HepG2 (cell line): Measurements from ENCODE around the gene CHTF8. TPM values are rescaled to one million over a fixed set of nuclear protein-coding genes. Genes with fewer than 3 reads are reported as not detected.

Experiments used
- BATF2 ChIP-seq: sonication (generic); formaldehyde crosslinking; IDR thresholded peaks from 2 replicates; pipeline ENCODE4 v1.8.0; 2022; ENCODE audit warnings: mild to moderate bottlenecking, missing genetic modification reagents, moderate library complexity
- CHD2 ChIP-seq: IDR thresholded peaks from 2 replicates; pipeline ENCODE4 v1.6.1; 2011; ENCODE audit warnings: low read depth, low read length, improper control_type of control experiment
- CREB1 ChIP-seq, 2 experiments: fragments of 450-650 bp in 1 of 2; IDR thresholded peaks; 2 replicates each; pipeline ENCODE4 v1.6.1; 2016 to 2017; ENCODE audit warnings: control low read depth in 1 of 2, mild to moderate bottlenecking in 1 of 2, missing compliant biosample characterization in 1 of 2, missing genetic modification characterization in 1 of 2
- GABPB1 ChIP-seq: IDR thresholded peaks from 2 replicates; pipeline ENCODE4 v1.6.1; 2016; ENCODE audit warnings: mild to moderate bottlenecking, missing genetic modification reagents, moderate library complexity, missing compliant biosample characterization
- ISL2 ChIP-seq: sonication (generic); formaldehyde crosslinking; IDR thresholded peaks from 2 replicates; pipeline ENCODE4 v1.5.0; 2020; ENCODE audit warnings: missing genetic modification reagents
- KDM2A ChIP-seq: sonication (generic); formaldehyde crosslinking; IDR thresholded peaks from 2 replicates; pipeline ENCODE4 v1.4.0; 2020; ENCODE audit warnings: low read depth, missing genetic modification reagents, borderline replicate concordance
- KDM3A ChIP-seq: IDR thresholded peaks from 2 replicates; pipeline ENCODE4 v1.6.1; 2018; ENCODE audit warnings: low read depth, missing compliant biosample characterization
- MXD1 ChIP-seq: sonication (generic); formaldehyde crosslinking; IDR thresholded peaks from 2 replicates; pipeline ENCODE4 v1.4.0; 2020; ENCODE audit warnings: mild to moderate bottlenecking, missing genetic modification reagents
- RBM22 ChIP-seq: fragments of 200-400 bp; formaldehyde crosslinking; optimal IDR thresholded peaks from 2 replicates; pipeline ENCODE3; 2017; ENCODE audit warnings: mild to moderate bottlenecking, low read length, moderate library complexity
- RNF219 ChIP-seq: sonication (generic); formaldehyde crosslinking; IDR thresholded peaks from 2 replicates; pipeline ENCODE4 v1.5.0; 2020; ENCODE audit warnings: mild to moderate bottlenecking, missing genetic modification reagents
- SCMH1 ChIP-seq: sonication (generic); formaldehyde crosslinking; IDR thresholded peaks from 2 replicates; pipeline ENCODE4 v1.9.0; 2021; ENCODE audit warnings: missing genetic modification reagents, mild to moderate bottlenecking, borderline replicate concordance
- SMAD1 ChIP-seq: sonication (generic); formaldehyde crosslinking; IDR thresholded peaks from 2 replicates; pipeline ENCODE4 v1.4.0; 2020; ENCODE audit warnings: missing genetic modification reagents, low read depth, mild to moderate bottlenecking, borderline replicate concordance
- SP140L ChIP-seq: sonication (generic); formaldehyde crosslinking; IDR thresholded peaks from 2 replicates; pipeline ENCODE4 v1.4.0; 2020; ENCODE audit warnings: missing genetic modification reagents, borderline replicate concordance
- TFAP4 ChIP-seq: sonication (generic); IDR thresholded peaks from 2 replicates; pipeline ENCODE4 v1.6.1; 2016; ENCODE audit warnings: low read depth, borderline replicate concordance
- ZNF180 ChIP-seq: sonication (generic); formaldehyde crosslinking; IDR thresholded peaks from 2 replicates; pipeline ENCODE4 v1.4.0; 2020; ENCODE audit warnings: low read depth, missing genetic modification reagents, borderline replicate concordance
- ZNF609 ChIP-seq: sonication (generic); formaldehyde crosslinking; IDR thresholded peaks from 2 replicates; pipeline ENCODE4 v1.4.0; 2020; ENCODE audit warnings: mild to moderate bottlenecking, missing genetic modification reagents, borderline replicate concordance
- ZSCAN5A ChIP-seq: sonication (generic); formaldehyde crosslinking; IDR thresholded peaks from 2 replicates; pipeline ENCODE4 v1.8.0; 2022; ENCODE audit warnings: mild to moderate bottlenecking, missing genetic modification reagents, borderline replicate concordance
- polyA plus RNA-seq, 8 experiments: library from polyadenylated mRNA; depleted of rRNA in 3 of 8; stranded (reverse) in 7 of 8; unstranded in 1 of 8; fragments of >200 nt; fragmentation: Illumina TruSeq in 4 of 8; extraction: Trizol in 4 of 8; gene quantifications; 2 replicates each; pipeline versions ENCODE4 v1.2.1 to v1.2.3, GENCODE V29; 2011 to 2016; ENCODE audit warnings: low read depth in 4 of 8, missing spikeins in 1 of 8, mixed read lengths in 1 of 8; ENCODE audit not compliant: insufficient read depth in 1 of 8
- total RNA-seq, 5 experiments: library from RNA; depleted of rRNA; stranded (reverse); fragments of >200 nt; fragmentation: Illumina TruSeq; extraction: Trizol; gene quantifications; 2 replicates each; pipeline ENCODE4 v1.2.3, GENCODE V29; 2016; ENCODE audit warnings: low read depth in 1 of 5

Gene CHTF8
- total and polyA plus RNA-seq, 2 of the 13 experiments (the other 11 are each of a cell fraction or from before 2014, with no cell fraction given): 37.2 to 67.5 TPM

GRCh38 chr16:69131839-69132423, 457 bp downstream of the CHTF8 start (continued):
- TF ChIP-seq TFAP4 (no peak), ZSCAN5A (no peak), SP140L (no peak), ZNF180 (CRISPR knock-in tag) (no peak), SMAD1 (no peak), RNF219 (no peak), KDM2A (CRISPR knock-in tag) (peak; percentile 72; the same call in 1 of the 2 replicates), RBM22 (peak; percentile 95), MXD1 (CRISPR knock-in tag) (no peak), ISL2 (CRISPR knock-in tag) (no peak), GABPB1 (CRISPR knock-in tag) (peak; percentile 66; the same call in 1 of the 2 replicates), SCMH1 (CRISPR knock-in tag) (no peak), KDM3A (no peak), ZNF609 (peak; percentile 30), CHD2 (peak; percentile 65; the same call in 1 of the 2 replicates), CREB1 (IDR thresholded peaks at IDR 0.05) (no peak), CREB1 (CRISPR knock-in tag; IDR thresholded peaks at IDR 0.05) (no peak), BATF2 (CRISPR knock-in tag) (0 out of 2 replicates have a peak, but pooled peaks have one; percentile 68)
